8988T (cell line): ENCODE data around the gene DISP2.
A peak's percentile ranks its signal among the peaks of the same experiment; 100 is the strongest.

Experiments used
- DNase-seq: peaks from one replicate; pipeline ENCODE4 v3.0.0; 2011

Gene DISP2, protein sequence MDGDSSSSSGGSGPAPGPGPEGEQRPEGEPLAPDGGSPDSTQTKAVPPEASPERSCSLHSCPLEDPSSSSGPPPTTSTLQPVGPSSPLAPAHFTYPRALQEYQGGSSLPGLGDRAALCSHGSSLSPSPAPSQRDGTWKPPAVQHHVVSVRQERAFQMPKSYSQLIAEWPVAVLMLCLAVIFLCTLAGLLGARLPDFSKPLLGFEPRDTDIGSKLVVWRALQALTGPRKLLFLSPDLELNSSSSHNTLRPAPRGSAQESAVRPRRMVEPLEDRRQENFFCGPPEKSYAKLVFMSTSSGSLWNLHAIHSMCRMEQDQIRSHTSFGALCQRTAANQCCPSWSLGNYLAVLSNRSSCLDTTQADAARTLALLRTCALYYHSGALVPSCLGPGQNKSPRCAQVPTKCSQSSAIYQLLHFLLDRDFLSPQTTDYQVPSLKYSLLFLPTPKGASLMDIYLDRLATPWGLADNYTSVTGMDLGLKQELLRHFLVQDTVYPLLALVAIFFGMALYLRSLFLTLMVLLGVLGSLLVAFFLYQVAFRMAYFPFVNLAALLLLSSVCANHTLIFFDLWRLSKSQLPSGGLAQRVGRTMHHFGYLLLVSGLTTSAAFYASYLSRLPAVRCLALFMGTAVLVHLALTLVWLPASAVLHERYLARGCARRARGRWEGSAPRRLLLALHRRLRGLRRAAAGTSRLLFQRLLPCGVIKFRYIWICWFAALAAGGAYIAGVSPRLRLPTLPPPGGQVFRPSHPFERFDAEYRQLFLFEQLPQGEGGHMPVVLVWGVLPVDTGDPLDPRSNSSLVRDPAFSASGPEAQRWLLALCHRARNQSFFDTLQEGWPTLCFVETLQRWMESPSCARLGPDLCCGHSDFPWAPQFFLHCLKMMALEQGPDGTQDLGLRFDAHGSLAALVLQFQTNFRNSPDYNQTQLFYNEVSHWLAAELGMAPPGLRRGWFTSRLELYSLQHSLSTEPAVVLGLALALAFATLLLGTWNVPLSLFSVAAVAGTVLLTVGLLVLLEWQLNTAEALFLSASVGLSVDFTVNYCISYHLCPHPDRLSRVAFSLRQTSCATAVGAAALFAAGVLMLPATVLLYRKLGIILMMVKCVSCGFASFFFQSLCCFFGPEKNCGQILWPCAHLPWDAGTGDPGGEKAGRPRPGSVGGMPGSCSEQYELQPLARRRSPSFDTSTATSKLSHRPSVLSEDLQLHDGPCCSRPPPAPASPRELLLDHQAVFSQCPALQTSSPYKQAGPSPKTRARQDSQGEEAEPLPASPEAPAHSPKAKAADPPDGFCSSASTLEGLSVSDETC (N-terminal part only)

DNA sequence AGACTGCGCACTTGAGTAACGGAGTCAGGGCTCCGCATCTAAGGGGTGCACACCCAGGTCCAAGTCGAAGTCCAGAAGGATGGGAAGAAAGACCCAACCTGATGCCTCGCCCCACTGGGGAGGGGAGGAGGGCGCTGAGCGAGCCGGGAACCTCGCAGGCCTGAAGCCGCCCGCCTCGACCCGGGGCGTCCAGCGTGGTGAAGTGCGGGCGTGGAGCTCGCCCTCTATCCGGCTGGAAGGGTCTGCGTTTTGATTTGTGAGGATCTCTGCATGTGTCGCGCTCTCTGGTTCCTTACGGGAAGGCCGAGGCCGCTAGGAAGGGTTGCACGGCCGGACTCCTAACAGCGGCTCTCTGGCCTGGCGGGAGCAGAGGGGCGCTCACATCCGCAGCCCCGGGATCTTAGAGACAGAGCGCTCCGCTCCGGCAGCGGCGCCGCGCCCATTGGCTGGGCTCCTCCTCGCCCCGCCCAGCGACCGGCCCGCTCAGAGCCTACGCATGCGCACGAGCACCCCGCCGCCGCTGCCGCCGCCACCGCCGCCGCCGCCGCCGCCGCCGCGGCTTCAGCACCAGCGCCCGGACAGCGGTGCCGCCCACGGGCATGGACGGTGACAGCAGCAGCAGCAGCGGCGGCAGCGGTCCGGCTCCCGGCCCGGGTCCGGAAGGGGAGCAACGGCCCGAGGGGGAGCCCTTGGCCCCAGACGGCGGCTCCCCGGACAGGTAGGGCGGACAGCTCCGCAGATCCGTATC is at the start of gene DISP2:
DISP2 (plus strand) TSS at position 497 of the 748 bp plus-strand sequence; CDS start at position 600, 103 bp downstream.
- peak; percentile 92 for DNase-seq

DNA sequence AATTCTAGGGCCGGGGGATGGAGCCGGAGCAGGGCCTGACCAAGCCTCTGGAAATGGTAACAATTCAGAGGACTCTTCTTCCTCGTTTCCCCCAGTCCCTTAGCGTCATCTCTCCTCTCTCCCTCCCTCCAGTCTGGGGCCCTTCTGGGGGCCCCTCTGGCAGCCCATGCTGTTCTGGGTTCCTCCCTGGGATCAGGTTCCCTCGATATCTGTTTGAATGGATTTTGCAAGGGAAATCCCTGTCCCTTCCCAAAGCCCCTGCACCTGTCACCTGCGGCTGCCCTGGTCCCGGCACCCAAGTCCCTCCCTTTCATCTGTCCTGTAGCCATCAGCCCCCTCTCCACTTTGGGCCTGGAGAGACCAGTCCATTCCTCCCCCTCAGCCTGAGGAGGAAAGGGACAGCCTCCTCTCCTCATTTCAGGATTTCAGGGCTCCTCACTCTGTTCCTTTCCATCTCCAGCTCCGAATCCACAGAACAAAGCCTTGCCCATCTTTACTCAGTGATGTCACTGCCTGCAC is 48.6 kb upstream of the DISP2 start:
- DNase-seq, result no peak

DNA sequence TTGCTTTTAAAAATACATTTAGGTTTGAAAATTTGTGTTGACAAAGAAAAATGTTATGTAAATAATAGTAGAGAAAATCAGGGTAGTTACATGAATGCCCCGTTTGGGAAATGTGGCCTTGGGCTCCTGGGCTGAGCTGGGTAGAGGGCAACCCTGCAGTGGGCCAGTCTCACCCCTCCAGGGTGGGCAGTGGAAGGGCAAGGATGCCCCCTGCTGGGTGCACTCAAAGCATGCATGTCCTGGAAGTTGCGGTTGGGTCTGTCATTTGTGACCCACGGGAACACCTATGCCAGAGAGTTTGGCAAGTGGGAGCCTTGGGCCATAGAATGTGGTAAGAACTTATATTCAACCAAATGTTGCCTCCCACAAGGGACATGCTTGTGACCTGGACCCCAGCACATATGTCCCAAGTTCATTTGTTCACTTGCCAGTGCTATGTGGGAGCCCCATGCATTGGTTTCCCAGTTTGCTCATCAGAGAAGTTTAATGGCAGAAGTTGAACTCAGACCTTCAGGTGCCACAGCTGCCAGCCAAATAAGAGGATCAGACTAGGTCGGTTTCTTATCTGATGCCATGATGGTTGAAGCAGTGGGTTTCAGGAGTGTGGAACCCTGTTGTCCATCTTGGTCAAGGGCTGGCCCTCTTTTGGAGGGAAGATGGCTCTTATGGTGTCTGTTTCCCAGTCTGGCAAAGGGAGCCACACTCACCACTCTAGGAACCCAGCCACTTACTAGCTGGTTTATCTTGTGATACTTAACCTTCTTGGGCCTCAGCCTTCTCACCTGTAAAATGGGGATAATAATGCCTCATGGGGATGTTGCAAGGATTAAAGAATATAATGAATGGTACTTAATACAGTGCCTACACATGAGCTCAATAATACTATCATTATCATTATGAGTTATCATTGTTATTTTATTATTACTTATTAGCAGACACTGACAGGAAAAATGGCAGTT is 47.7 kb upstream of the DISP2 start:
- DNase-seq, result no peak

DNA sequence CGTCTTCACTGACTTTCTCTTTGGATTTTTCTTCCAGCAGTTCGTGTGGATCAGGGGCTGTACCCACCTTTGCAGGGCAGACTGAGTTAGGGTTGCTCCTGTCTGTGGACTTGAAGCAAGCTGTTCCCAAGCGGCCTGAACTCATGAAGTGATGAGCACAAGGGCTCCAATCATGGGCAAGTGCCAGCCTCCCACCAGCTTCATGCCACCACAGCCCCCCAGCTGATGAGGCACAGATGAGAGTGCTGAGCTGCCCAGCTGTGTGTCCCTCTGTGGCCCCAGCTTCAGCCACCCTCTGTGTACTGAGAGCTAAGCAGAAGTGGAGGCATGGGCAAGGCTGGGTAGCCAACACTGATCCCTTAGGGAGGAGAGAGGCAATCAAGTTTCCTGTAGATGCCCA is 47.0 kb upstream of the DISP2 start:
- no peak for DNase-seq

DNA sequence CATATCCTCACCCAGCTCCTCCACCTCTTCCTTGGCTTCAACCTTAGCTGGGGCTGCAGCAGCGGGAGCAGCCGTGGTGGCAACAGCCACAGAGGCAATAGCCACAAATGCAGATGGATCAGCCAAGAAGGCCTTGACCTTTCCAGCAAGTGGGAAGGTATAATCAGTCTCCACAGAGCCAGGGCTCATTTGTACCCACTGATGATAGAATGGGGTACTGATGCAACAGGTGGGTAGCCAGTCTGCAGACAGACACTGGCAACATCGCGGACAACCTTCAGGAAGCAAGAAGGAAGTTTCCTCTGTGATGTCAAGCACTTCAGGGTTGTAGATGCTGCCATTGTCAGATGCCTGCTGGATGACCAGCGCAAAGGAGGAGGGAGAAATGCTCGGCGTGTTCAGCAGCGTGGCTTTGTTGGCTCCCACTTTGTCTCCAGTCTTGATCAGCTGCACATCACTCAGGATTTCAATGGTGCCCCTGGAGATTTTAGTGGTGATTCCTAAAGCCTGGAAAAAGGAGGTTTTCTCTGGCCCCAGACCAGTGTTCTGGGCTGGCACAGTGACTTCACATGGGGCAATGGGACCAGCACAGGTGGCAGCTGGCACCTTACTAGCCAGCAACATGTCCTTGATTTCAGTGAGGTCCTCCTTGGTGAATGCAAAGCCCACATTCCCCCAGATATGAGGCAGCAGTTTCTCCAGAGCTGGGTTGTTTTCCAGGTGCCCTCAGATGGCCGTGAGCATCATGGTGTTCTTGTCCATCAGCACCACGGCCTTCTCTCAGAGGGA is 45.5 kb upstream of the DISP2 start:
- DNase-seq, result no peak

DNA sequence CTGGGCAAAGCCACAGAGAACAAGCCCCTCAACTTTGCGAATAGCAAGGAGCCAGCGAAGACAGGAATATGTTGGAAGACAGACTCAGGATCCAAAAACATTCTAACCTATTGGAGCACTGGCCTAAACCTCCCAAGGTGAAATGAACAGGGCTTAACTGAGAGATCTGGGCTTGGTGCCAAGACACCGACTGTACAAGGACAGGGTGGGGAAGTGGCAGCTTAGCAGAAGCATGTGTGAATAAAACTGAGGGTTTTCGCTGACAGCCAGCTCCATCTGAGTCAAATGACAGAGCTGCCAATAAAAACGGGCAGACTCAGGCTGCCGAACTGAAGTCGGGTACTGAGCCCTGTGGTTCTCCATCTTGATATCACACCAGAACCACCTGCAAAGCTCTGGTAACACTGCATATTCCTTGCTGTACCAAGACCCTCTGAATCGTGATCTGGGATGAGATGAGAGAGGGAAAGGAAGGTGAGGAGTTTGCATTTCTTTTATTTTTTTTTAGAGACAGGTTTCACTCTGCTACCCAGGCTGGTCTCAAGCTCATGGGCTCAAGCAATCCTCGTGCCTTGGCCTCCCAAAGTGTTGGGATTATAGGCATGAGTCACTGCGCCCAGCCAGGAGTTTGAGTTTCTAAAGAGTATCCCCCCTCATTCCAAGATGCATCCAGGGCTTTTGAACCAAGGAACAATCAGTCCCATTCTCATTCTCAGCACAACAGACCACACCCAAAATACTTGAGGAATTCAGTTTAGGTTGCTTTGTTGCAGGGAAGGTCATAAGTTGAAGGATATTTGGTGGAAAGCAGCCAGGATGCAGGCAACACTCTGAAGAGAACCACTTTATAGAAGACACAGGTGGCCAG is 44.3 kb upstream of the DISP2 start:
- no peak for DNase-seq

DNA sequence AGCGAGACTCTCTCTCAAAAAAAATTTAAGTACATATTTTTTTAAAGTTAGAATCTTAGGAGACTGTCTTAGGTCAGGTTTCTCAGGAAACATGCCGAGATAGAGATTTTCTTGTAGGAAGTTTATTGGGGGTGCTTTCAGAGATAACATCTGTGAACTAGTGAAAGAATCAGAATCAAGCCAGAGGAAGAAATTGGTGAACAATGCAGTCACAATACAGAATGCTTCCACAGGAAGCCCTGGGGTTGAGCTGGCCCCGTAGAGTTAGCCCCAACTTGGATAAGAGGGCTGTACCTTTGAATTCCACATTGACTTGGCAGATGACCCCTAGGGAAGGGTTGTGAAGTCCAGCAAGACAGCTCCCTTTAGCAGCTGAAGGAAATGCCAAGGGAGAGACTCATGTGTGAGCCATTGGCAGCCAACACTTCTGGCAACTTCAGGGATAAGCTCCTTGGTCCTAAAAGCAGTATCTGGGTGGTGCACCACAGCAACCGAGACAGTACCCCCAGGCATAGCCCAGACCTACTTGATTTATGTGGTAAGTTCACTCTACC is 43.2 kb upstream of the DISP2 start:
- DNase-seq, result no peak

DNA sequence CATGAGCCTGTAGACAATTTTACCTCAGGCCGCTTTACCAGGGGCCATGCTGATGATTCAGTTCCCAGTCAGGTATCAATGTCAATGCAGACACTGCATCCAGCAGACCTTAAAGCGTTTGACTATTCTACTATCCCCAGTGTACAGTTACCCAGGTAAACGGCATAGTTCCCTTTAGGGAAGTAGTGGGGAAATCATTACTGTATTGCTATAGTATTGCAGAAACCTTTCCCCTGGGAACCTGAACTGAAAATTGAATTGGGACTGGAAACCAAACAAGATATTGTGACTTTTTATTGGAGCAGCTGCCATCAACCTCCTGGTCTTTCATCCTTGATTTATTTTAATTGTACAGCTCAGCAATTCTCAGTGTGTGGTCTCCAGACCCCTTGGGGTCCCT is 41.1 kb upstream of the DISP2 start:
- no peak for DNase-seq

DNA sequence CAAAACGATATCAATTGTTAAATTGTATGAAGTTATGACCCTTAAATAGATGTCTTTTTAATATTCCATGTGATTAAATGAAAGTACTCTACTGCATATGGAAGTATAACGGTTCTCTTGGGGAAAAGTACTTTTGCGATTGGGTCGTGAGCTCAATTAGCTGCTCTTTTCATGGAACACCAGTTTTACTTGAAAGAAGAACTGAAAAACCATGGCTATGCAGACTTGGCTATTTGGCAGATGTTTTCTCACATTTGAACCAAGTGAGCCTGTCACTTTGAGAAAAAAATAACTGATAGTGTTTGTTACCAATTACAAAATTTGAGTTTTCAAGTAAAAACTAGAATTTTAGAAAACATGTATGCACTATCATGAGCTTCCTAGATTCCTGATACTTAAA is 40.4 kb upstream of the DISP2 start:
- DNase-seq, result no peak

DNA sequence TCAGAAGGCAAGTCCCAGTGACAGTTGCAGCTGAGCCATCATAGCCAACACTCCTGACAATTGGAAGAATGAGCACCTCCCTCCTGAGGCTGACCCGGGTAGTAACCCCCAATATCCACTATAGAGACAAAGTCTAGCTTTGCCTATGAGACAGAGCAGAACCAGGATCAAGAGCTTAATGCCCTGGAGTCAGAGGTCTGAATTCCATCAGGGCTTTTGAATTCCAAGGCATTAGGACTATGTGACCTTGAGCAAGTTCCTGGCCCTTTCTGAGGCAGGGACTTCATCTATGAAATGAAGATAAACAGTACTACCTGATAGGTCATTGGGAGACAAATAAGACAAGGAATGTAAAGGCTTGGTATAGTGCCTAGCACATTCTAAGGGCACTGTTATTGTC is 37.6 kb upstream of the DISP2 start:
- DNase-seq, result no peak

DNA sequence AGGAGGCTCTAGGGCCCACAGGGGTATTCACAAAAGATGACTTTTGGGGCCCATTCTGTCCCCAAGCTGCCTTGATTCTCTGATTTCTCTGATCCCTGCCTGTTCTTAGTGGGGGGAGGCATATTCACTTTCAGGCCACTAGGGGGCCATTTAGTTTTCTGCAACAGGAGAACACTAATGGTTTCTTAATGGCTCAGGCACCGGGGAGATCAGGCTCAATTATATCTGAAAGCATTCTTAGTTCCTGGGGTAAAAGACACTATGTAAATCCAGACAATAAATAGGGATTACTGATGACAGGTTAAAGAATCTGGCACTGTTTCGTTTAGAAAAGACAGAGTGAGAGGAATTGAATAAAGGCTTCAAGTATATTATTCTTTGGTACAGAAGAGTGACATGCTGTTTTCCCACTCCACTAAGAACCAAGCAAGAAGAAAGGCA is 37.1 kb upstream of the DISP2 start:
- no peak for DNase-seq

DNA sequence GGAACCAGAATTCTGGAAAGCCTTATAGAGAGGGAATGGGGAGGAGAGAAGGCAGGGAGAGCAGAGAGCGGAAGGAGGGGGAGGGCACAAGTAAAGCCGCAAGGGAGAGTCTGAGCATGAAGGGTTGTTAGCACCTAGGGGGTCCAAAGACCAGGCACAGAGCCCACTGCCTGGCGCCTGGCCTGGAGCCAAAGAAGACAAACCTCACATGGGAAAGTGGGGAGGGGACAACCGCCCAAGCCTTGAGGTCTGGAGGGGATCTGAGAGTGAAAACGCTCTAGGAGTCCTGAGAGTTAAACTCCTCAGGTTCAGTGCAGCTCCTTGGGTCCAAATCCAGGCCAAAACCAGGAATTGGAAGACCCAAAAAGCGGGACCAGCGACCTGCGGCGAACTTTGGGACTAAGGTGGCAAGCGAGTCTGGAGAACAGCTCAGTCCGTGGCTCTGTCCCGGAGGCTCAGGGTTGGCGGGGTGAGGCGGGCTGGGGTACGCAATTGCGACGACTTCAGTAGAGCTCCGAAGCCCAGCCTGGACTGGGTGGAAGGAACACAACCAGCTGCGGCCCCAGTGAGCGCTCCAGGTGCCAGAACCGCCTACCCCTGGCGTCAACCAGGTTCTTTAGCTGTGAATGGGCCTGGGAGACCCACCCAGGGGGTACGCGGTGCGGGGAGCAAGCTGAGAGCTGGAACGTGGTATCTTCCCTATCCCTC is 35.3 kb upstream of the DISP2 start:
- DNase-seq, result no peak

DNA sequence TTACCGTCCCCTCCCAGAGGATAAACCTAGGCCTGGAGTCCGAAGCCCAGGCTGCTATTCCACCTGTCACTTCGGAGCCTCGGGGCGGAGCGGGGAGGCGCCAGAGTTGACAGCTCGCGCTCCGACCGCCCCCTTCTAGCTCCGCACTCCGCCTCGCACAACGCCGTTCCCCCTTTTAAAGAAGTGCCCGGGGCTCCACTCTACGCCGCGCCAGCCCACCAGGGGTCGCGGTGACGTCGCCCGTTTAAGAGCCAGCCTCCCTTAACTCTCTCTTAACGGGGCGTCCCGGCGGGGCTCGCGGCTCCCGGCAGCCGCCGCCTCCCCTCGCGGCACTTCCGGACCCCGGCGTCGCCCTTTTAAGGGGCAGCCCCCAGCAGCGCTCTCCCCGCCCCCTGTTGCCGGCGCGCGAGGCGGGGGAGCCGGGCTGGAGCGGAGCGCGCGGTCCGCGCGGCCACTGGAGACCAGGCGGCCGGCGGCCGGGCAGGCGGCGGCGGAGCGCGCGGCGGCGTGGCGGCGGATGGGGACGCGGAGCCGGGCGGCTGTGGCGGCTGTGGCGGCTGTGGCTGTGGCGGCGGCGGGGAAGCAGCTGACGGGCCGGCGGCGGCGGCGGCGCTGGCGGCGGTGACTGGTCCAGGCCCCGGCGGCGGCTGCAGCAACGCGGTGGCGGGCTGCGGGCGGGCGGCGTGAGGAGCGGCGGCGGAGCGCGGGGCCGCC is 34.6 kb upstream of the DISP2 start, which contains the start of gene INAFM2:
INAFM2 (plus strand) TSS at position 454 of the 714 bp plus-strand sequence. CDS start 364 bp downstream, outside the sequence.
- peak; percentile 84 for DNase-seq

DNA sequence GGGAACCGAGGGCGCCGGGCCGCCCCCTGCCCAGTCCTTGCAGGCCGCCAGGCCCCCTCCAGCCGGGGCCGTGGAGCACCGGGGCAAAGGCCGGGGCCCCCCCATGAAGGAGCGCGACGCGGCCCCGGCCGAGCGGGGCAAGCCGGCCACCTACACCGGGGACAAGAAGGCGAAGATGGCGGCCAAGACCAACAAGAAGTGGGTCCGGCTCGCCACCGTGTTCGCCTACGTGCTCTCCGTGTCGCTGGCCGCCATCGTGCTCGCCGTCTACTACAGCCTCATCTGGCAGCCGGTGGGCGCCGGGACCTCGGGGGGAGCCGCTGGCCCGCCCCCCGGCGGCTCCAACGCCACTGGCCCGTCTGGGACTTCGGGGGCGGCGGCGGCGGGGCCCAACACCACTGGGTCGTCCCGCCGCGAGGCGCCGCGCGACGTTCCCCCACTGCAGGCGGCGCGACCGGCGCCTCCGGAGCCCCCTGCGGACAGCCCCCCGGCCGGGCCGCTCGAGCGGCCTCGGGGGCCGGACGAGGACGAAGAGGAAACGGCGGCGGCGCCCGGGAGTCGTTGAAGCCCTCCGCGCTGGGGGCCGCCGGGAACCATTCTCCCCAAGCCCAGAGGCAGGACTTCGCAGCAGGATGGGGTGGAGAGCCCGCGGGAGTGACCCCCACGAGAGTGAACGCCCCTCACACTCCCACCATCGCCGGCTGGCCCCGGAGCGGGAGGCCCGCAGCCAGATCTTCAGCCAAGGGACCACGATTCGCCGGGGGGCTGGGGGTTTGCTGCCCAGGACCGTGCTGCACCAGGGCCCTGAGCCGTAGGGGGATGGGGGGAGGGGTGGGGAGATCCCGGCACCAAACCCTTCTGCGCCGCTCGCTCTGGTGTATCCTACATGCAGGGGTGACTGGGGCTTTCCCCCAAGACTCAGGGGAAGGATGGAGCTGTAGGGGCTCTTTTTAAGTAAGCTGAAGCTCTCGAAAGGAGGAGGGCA is 33.8 kb upstream of the DISP2 start:
- no peak for DNase-seq

DNA sequence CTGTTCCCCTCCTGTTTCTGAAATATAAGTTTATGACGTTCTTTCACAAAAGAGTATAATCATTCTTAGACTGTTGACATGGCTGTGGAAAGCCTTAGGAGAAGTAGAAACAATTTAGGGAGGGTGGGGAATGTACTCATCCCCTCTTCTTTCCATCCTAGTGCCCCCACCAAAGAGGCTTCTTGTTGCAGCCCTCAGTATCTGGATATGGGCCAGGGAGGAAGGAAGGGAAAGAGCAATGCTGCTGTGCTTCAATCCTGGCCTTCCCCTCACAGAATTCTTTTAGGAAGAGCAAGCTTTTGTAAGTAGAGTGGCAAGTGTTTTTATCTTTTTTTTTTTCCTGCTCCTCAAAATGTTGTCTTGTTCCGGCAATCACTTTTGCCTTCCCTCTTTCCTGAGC is 32.8 kb upstream of the DISP2 start:
- no peak for DNase-seq

DNA sequence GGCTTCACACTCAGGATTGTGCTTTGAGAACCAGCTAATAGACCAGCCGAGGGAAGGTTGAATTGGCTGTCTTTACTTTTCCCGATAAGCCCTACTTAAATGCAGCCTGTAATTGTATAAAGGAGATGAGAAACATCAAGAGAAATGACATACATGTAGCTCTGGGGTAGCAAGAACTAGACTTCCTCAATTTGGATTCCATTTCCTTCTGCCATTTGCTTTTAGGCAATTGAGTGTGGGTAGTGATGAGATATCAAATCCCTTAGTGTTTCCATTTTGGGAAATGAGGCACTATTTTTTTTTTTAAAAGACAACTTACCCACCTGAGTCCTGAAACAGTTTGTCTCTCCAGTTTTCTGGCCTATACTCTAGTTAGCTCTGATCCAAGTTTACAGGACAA is 32.3 kb upstream of the DISP2 start:
- DNase-seq, result no peak
